GM19452 (cell line): ENCODE data around the gene CHST15.
"Not testable (repeated sequence)": the region's sequence is repeated elsewhere in the genome, so short reads cannot be mapped to it uniquely, and the experiment has no call there.

Experiments
- ATAC-seq: cut with Tn5 transposase; IDR thresholded peaks from one replicate; pipeline ENCODE4 v1.9.1; 2021; ENCODE audit not compliant: unreplicated experiment

Gene CHST15

DNA sequence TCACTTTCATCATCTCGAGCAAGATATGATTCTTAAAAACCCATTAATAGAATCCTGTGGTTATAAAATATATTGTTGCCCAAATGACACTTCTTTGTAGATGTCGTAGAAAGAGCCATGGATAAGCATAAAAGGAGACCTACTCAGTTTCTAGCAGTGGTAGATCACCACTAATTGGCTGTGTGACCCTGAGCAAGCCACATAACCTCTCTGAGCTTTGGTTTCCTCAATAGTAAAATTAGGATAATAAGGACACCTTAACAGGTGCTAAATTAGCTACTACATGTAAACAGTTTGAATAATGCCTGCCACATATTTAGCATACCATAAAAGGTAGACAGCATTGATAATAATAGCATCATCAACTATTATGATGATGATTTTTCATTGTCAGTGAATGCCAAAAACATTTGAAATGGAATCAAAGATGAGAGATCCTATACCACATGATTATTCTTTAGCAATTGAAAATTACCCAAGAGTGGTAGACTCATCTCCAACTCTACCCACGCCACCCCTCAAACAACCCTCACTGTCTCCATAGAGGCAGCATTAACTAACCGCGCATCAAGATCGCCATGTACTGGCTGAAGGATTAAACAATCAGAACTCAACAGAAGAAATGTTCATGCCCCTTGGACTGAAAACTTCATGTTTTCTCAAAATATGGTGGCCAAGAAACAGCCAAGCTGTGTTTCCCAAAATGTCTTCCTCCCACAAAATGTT lies 45.8 kb downstream of the CHST15 start:
- ATAC-seq, result no peak

DNA sequence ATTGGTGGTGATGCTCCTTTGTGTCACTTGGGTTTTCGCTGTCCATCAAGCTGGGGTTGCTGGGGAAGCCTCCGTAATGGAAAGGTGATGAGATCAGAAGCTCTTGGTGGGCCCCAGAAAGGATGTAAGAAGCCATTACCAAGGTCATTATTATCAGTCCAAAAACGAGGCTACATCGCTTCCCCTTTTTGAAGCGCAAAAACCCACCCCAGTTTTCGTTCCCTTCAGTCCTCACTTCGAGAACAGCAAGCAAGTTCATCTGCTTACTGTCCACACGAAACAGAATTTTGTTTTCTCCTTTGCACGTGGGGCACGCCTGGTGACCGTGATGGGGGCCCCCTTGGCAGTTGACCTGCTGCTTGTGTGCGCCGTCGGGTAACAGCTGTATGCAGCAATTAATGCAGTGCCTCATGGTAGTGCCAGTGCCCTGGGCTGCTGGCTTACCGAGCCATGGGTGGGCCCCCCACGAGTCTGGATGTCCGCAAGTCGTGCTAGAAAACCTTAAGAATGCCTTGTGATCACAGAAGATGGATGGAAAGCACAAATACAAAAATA lies 47.5 kb downstream of the CHST15 start:
- ATAC-seq, result no peak

GRCh38 chr10:124045276-124045675 lies 48.1 kb downstream of the CHST15 start:
- no peak for ATAC-seq

DNA sequence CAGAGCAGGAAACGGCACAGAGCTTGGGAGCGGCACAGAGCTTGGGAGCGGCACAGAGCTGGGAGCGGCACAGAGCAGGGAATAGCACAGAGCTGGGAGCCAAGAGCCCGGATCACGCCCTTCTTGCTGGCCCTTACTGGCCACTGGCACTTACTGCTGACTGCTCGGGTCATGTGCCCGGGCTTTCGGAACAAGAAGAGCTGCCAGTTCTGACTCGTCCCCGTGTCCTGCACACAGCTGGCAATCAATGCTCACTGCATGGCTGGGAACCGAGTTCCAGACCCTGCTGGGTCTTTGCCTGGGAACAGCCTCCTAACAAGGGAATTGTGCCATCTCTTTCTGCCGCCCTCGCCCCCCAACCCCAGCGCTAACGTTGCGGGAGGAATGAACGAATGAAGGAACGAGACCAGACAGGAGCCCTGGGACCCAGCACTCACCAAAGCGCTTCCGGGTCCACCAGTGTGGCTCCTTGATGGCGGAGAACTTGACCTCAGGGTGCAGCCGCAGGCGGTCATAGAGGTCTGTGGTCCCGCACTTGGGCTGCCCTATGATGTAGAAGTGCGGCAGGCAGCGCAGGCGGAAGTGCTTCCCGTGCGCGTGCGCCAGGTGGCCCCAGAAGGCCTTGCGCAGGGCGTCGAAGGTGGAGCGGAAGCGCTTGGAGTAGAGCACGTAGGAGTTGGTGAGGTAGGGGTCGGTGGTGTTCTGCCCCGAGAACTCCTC lies 49.1 kb downstream of the CHST15 start:
- ATAC-seq, result no peak

DNA sequence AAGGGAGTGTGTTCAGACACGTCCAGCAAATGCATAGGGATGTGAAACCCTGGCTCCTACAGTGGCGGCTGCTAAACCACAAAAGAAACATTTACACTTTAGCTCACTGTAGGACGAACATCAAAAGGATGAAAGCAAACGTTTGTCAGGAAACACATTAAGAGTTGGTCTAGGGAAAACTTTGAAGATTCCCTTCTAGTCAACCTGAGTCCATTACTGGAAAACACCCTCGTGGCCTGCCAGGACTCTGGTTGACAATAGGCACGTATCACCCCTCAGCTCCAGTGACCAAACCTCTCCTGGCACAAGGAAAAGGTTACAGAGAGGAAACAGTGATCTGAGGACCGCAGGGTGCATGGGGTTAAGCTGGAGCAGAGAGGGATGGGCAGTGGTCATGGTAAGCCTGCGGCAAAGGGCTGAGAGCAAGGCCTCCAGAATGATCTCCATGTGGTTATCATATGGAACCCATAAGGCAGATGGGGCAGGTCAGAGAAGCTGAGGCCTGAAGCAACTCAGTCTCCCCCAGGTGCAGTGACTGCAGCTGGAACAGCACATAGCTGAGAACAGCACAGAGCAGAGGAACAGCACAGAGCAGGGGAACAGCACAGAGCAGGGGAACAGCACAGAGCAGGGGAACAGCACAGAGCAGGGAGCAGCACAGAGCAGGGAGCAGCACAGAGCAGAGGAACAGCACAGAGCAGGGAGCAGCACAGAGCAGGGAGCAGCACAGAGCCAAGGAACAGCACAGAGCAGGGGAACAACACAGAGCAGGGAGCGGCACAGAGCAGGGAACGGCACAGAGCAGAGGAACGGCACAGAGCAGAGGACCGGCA lies 49.9 kb downstream of the CHST15 start:
- ATAC-seq, result peak; percentile 88

- ATAC-seq, result no peak
These were observed 50.6 kb downstream of the CHST15 start for GRCh38 chr10:124042656-124043309.

DNA sequence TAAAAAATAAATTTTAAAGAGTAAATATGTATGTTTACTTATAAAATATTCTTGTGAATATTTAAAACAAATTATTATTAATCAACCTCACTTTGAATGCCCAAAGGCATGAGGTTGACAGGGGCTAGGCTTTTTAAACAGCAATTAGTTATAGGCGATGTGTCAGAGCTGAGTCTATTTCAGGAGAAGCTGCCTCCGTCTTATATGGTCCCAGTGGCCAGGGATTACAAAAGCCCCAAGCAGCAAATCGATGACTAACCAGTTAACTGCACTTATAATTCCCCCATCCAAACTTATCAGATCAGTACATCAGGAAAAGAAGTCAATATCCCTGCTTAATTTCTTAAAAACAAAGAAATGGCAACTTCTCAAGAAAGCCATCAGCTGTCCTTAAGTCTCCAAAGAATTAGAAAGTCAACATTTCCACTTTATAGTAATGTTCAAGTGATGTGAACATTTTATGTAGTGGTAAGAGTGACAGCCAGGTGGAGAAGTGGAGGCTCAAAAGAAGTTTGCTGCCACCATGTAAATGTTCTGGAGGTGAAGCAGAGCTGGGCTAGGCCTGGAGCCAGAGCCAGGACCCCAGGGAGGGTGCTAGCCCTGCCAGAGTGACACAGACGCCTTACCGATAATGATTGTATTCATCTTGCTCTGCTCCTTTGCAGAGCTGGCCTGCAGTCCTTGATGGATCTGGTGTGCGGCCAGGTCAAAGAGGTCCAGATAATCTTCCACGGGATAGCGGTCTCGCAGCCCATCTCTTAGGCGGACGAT lies 51.5 kb downstream of the CHST15 start:
- no peak for ATAC-seq

GRCh38 chr10:124040451-124041188 lies 52.8 kb downstream of the CHST15 start:
- ATAC-seq, result no peak

DNA sequence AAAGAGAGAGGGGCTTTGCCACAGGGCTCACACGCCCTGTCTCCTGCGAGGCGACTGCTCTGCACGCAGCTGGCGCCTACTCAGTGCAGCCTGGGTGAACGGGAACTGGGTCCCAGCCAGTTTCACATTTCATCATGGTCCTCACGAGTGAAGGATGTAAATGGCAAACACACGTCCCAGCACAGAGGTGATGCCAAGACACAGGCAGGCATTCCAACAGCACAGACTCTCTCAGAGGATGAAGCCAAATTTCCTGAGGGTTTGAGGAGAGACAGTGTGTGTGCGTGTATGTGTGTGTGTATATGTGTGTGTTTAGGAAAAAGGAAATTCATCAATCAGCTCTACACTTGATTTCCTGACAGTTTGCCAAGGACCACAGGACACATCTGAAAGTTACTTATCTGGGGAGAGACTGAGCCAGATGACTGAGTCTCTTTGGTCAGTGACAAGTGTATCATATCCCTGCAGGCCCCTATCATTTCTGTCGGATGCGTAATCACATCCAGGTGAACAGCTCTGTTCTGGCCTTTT lies 53.9 kb downstream of the CHST15 start:
- no peak for ATAC-seq

- no peak for ATAC-seq
These were observed 55.6 kb downstream of the CHST15 start for GRCh38 chr10:124037784-124038183.

DNA sequence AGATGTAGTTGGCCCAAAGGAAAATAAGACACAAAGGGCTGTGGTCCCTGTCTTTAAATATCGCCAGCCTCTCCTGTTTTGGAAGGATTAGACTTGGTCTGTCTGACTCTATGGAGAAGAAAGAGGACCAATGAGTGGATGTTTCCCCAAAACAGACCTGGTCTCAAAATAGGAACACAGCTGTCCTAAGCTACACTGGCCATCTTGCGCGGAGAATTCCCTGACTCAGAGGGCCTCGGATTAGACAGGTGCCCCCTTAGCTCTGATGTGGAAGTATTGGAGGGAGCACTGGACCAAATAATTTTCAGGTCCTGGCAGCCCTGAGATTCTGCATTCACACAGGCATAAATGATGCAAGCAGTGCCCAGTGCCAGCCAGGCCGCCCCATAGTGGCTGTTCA lies 56.1 kb downstream of the CHST15 start:
- ATAC-seq, result no peak

DNA sequence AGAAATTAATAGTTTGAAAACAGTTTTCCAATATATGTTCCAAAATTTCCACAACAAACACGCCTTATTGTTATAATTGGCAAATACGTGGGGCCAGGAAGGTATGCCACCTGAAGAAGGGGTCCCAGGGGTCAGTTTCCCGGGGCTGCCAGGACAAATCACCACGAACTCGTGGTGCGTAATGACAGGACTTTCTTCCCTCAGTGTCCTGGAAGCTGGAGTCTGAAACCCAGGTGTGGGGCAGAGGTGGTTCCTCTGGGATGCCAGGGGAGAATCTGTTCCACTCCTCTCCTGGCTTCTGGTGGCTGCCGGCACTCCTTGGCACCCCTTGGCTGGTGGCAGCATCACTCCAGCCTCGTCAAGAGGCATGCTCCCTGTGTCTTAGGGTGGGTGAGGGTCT lies 56.7 kb downstream of the CHST15 start:
- ATAC-seq, result no peak

DNA sequence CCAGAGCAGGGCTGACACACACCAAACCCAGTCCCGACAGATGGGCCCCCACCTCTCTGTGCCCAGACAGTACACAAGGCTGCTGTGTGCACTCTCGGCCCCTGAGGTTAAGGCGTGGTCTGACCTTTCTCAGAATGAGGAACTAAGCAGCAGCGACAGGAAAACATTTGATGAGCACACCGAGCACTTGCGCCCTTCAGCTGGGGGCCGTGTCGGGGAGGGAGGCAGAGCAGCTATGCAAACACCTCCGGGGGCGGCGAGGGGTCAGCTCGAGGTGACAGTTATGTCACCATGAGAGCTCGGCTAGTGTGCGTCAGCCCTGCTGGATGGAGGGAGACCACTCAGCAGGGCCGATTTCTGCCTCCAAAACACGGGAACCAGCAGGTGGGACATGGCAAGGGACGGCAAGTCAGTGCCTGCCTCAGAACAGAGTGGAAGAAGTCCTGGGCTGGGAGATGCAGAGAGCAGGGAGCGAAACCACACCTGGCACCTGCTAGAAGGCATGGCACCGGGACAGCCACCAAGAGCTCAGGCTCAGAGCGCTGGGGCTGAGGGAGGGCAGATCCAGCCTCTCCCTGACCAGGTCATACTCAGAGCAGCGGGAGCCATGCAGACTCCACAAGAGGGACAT lies 57.4 kb downstream of the CHST15 start:
- peak; percentile 96 for ATAC-seq

DNA sequence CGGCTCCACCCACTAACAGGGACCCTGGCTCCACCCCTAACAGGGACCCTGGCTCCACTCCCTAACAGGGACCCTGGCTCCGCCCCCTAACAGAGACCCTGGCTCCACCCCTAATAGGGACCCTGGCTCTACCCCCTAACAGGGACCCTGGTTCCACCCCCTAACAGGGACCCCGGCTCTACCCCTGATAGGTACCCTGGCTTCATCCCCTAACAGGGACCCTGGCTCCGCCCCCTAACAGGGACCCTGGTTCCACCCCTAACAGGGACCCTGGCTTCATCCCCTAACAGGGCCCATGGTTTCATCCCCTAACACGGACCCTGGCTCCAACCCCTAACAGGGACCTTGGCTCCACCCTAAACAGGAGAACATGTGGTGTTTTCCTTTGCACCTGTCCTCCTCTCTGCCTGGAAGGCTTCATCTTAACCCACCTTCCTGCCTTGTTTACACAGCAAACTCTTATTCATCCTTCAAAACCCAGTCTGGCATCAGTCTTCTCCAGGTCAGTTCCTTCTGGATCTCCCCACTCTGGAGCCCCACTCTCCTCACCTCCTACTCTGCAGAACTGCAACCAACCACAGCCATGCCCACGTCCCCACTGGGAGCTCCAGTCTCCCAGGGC lies 58.0 kb downstream of the CHST15 start:
- no peak for ATAC-seq

GRCh38 chr10:124034576-124035305 lies 58.7 kb downstream of the CHST15 start:
- not testable (repeated sequence) for ATAC-seq

DNA sequence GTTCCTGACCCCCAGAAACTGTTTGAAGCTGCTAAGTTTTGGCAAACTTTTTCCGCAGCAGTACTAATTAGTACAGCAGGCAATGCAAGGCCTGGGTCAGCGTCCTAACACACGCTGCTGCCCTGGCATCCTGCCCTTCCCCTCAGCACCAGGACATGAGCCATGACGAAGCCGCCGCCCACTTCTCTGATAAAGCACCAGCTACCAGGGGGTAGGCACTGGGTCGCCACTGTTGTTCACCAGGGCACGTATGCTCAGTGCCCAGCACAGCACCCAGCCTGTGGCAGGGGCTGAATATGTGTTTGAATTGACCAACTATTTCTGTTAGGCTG lies 59.5 kb downstream of the CHST15 start:
- no peak for ATAC-seq

GRCh38 chr10:124032971-124033886 lies 60.2 kb downstream of the CHST15 start:
- ATAC-seq, result no peak
